LNCAP (cell line): ENCODE data around the gene MMAA.

ENCODE experiments used
- CTCF ChIP-seq: fragments of 450-650 bp; IDR thresholded peaks from 2 replicates; pipeline ENCODE4 v1.5.1; 2017; ENCODE audit warnings: mild to moderate bottlenecking

MMAA gene

GRCh38 chr4:145609481-145610427 lies 9.4 kb upstream of the MMAA start:
- peak; percentile 79 for TF ChIP-seq CTCF

GRCh38 chr4:145613566-145614232 lies 5.5 kb upstream of the MMAA start:
- TF ChIP-seq CTCF: no peak

GRCh38 chr4:145614233-145614610 lies 5.0 kb upstream of the MMAA start:
- no peak for TF ChIP-seq CTCF

GRCh38 chr4:145618210-145618931 lies 814 bp upstream of the MMAA start:
- TF ChIP-seq CTCF: no peak

- no peak; the same call in 1 of the 2 replicates for TF ChIP-seq CTCF
These were observed 433 bp downstream of the MMAA start for GRCh38 chr4:145619639-145619996.

GRCh38 chr4:145623831-145624230 lies 4.6 kb downstream of the MMAA start:
- TF ChIP-seq CTCF: no peak
